ENCODE results near the gene AP3B1.

The AP3B1 gene

GRCh38 chr5:77957931-77958521, 336.5 kb downstream of the AP3B1 start:
- Histone ChIP-seq H3K4me3 (ENCODE audit: low read depth in 1 of 2, low read length in 2 of 2) (no peak overlapping the region), H3K4me2 (ENCODE audit: insufficient read depth, low read length) (no peak overlapping the region), H3K9me3 (ENCODE audit: insufficient read depth, low read length, severe bottlenecking) (no peaks in the 10 kb centered on the region), H3K4me1 (ENCODE audit: insufficient read depth, low read length) (peaks cover 9% of the 10 kb centered on the region), H3K9ac (ENCODE audit: low read depth, low read length) (no peak overlapping the region), H2AFZ (ENCODE audit: low read depth, low read length) (no peak overlapping the region), H3K27ac (ENCODE audit: low read length) (no peak overlapping the region), H3K79me2 (ENCODE audit: insufficient read depth, low read length) (no peaks in the 10 kb centered on the region), H3K36me3 (ENCODE audit: insufficient read depth, low read length) (no peaks in the 10 kb centered on the region), H3K27me3 (ENCODE audit: insufficient read depth, low read length, poor library complexity) (no peaks in the 10 kb centered on the region), H4K20me1 (ENCODE audit: insufficient read depth, low read length) (no peaks in the 10 kb centered on the region)
- TF ChIP-seq CTCF (IDR thresholded peaks at IDR 0.05; ENCODE audit: borderline replicate concordance, extremely low read depth, low read length, poor library complexity, severe bottlenecking) (no peak), EZH2 (IDR thresholded peaks at IDR 0.05; ENCODE audit: borderline replicate concordance, low read depth, low read length, severe bottlenecking) (no peak)
- no peak for ATAC-seq (ENCODE audit: insufficient read depth, low read depth)
- DNase-seq = no peak

GRCh38 chr5:77957516-77957915, 337.0 kb downstream of the AP3B1 start:
- DNase-seq (no peak), ATAC-seq (ENCODE audit: insufficient read depth, low read depth) (no peak)
- Histone ChIP-seq H3K9me3 (ENCODE audit: insufficient read depth, low read length, severe bottlenecking) (no peaks in the 10 kb centered on the region), H3K27me3 (ENCODE audit: insufficient read depth, low read length, poor library complexity) (no peaks in the 10 kb centered on the region), H3K36me3 (ENCODE audit: insufficient read depth, low read length) (no peaks in the 10 kb centered on the region), H3K4me2 (ENCODE audit: insufficient read depth, low read length) (no peak overlapping the region), H4K20me1 (ENCODE audit: insufficient read depth, low read length) (no peaks in the 10 kb centered on the region), H3K4me3 (ENCODE audit: low read depth in 1 of 2, low read length in 2 of 2) (no peak overlapping the region), H2AFZ (ENCODE audit: low read depth, low read length) (no peak overlapping the region), H3K4me1 (ENCODE audit: insufficient read depth, low read length) (peaks cover 9% of the 10 kb centered on the region), H3K79me2 (ENCODE audit: insufficient read depth, low read length) (no peaks in the 10 kb centered on the region), H3K27ac (ENCODE audit: low read length) (no peak overlapping the region), H3K9ac (ENCODE audit: low read depth, low read length) (no peak overlapping the region)
- TF ChIP-seq CTCF (IDR thresholded peaks at IDR 0.05; ENCODE audit: borderline replicate concordance, extremely low read depth, low read length, poor library complexity, severe bottlenecking) = no peak
- no peak for TF ChIP-seq EZH2 (IDR thresholded peaks at IDR 0.05; ENCODE audit: borderline replicate concordance, low read depth, low read length, severe bottlenecking)

GRCh38 chr5:77957081-77957480, 337.4 kb downstream of the AP3B1 start:
- Histone ChIP-seq H3K27me3 (ENCODE audit: insufficient read depth, low read length, poor library complexity) (no peaks in the 10 kb centered on the region), H3K4me2 (ENCODE audit: insufficient read depth, low read length) (no peak overlapping the region), H3K36me3 (ENCODE audit: insufficient read depth, low read length) (no peaks in the 10 kb centered on the region), H3K9ac (ENCODE audit: low read depth, low read length) (no peak overlapping the region), H2AFZ (ENCODE audit: low read depth, low read length) (no peak overlapping the region), H3K27ac (ENCODE audit: low read length) (no peak overlapping the region), H4K20me1 (ENCODE audit: insufficient read depth, low read length) (no peaks in the 10 kb centered on the region), H3K9me3 (ENCODE audit: insufficient read depth, low read length, severe bottlenecking) (no peaks in the 10 kb centered on the region), H3K79me2 (ENCODE audit: insufficient read depth, low read length) (no peaks in the 10 kb centered on the region), H3K4me3 (ENCODE audit: low read depth in 1 of 2, low read length in 2 of 2) (no peak overlapping the region), H3K4me1 (ENCODE audit: insufficient read depth, low read length) (peaks cover 9% of the 10 kb centered on the region)
- ATAC-seq (ENCODE audit: insufficient read depth, low read depth) = no peak
- TF ChIP-seq CTCF (IDR thresholded peaks at IDR 0.05; ENCODE audit: borderline replicate concordance, extremely low read depth, low read length, poor library complexity, severe bottlenecking) = no peak
- no peak for TF ChIP-seq EZH2 (IDR thresholded peaks at IDR 0.05; ENCODE audit: borderline replicate concordance, low read depth, low read length, severe bottlenecking)
- no peak for DNase-seq
